Colonic mucosa (tissue), 4 donors: ENCODE measurements around the gene EPSTI1. TPM values are rescaled to one million over a fixed set of nuclear protein-coding genes. Genes with fewer than 3 reads are reported as not detected.
A peak's percentile ranks its signal among the peaks of the same experiment; 100 is the strongest.

Source experiments
- DNase-seq: peaks from one replicate; pipeline ENCODE4 v3.0.0-alpha.2; 2020
- H3K27ac ChIP-seq: fragments of 200-600 bp; one replicate; pipeline ENCODE4 v1.8.0; 2021
- H3K27me3 ChIP-seq: fragments of 200-600 bp; one replicate; pipeline ENCODE4 v1.8.0; 2021
- H3K36me3 ChIP-seq: fragments of 200-600 bp; one replicate; pipeline ENCODE4 v1.8.0; 2021
- H3K4me1 ChIP-seq: fragments of 200-600 bp; one replicate; pipeline ENCODE4 v1.8.0; 2021; ENCODE audit warnings: mild to moderate bottlenecking
- H3K4me3 ChIP-seq: fragments of 200-600 bp; one replicate; pipeline ENCODE4 v1.8.0; 2021
- H3K9ac ChIP-seq, 2 donors: one replicate each; pipeline ENCODE4 v1.7.0; 2013; ENCODE audit warnings: control low read depth in 2 of 2, low read depth in 2 of 2, low read length in 2 of 2
- H3K9me3 ChIP-seq: fragments of 200-600 bp; one replicate; pipeline ENCODE4 v1.8.0; 2021
- CTCF ChIP-seq: fragments of 200-600 bp; IDR thresholded peaks from one replicate; pipeline ENCODE4 v1.8.0; 2022; ENCODE audit warnings: antibody characterized with exemption, mild to moderate bottlenecking
- intact Hi-C: fragments of 100-400 bp; cut with DNase I; formaldehyde crosslinking; loops from one replicate; pipeline ENCODE4 v1.14.1; 2022
- total RNA-seq, 2 donors: library from RNA; stranded (reverse); fragmentation: NEBNext Ultra II Directional in 1 of 2; extraction: Animal tissue kit (Norgen Biotek cat#: 25700) in 1 of 2; gene quantifications; one replicate each; pipeline ENCODE4 v1.2.1, GENCODE V29; 2021
- donor health status: healthy.
- donor health status: DM: no; HTN: no; CAD: no.
- donor health status: DM: no; HTN: no; CAD: no.

The EPSTI1 gene
- total RNA-seq, 2 donors from 2014 or later, result 5.4 to 16.8 TPM

GRCh38 chr13:42970824-42971690 is 21.0 kb downstream of the EPSTI1 start:
- H3K27ac ChIP-seq, result no peak overlapping the region
- intact Hi-C loops, result no loop called here
- no peak overlapping the region for H3K4me3 ChIP-seq
- H3K9me3 ChIP-seq, result no peaks in the 10 kb centered on the region
- TF ChIP-seq CTCF, result peak; percentile 75
- no peaks in the 10 kb centered on the region for H3K36me3 ChIP-seq
- DNase-seq, result peak; percentile 70
- H3K4me1 ChIP-seq, result no peaks in the 10 kb centered on the region
- no peaks in the 10 kb centered on the region for H3K27me3 ChIP-seq
- no peak overlapping the region for H3K9ac ChIP-seq

GRCh38 chr13:42969565-42970172 is 22.4 kb downstream of the EPSTI1 start:
- Histone ChIP-seq H3K36me3 (no peaks in the 10 kb centered on the region), H3K27me3 (no peaks in the 10 kb centered on the region), H3K4me1 (no peaks in the 10 kb centered on the region), H3K27ac (peak overlapping the region; percentile 85), H3K9ac (peak overlapping the region in 1 of 2 donors; percentile 41), H3K9me3 (no peaks in the 10 kb centered on the region), H3K4me3 (no peak overlapping the region)
- peak; percentile 75 for TF ChIP-seq CTCF
- intact Hi-C loops, result no loop called here
- DNase-seq, result peak; percentile 91

GRCh38 chr13:42968906-42969305 is 23.1 kb downstream of the EPSTI1 start:
- Histone ChIP-seq H3K27ac (peak overlapping the region; percentile 85), H3K9ac (peak overlapping the region in 1 of 2 donors; percentile 41), H3K4me1 (no peaks in the 10 kb centered on the region), H3K4me3 (no peak overlapping the region), H3K27me3 (no peaks in the 10 kb centered on the region), H3K9me3 (no peaks in the 10 kb centered on the region), H3K36me3 (no peaks in the 10 kb centered on the region)
- DNase-seq, result peak; percentile 87
- no peak for TF ChIP-seq CTCF
- intact Hi-C loops, result no loop called here

GRCh38 chr13:42967660-42968059 is 24.4 kb downstream of the EPSTI1 start:
- Histone ChIP-seq H3K27ac (peak overlapping the region; percentile 85), H3K4me1 (no peaks in the 10 kb centered on the region), H3K36me3 (no peaks in the 10 kb centered on the region), H3K9me3 (no peaks in the 10 kb centered on the region), H3K27me3 (no peaks in the 10 kb centered on the region), H3K9ac (peak overlapping the region in 1 of 2 donors; percentile 42), H3K4me3 (no peak overlapping the region)
- intact Hi-C loops, result no loop called here
- TF ChIP-seq CTCF, result no peak
- peak; percentile 64 for DNase-seq

GRCh38 chr13:42965281-42965680 is 26.8 kb downstream of the EPSTI1 start:
- Histone ChIP-seq H3K9ac (no peak overlapping the region), H3K36me3 (no peaks in the 10 kb centered on the region), H3K27me3 (no peaks in the 10 kb centered on the region), H3K4me3 (no peak overlapping the region), H3K4me1 (no peaks in the 10 kb centered on the region), H3K27ac (no peak overlapping the region), H3K9me3 (no peaks in the 10 kb centered on the region)
- intact Hi-C loops, result no loop called here
- no peak for DNase-seq
- TF ChIP-seq CTCF, result no peak
